SK-N-SH treated with all-trans-retinoic acid at 6 μM for 48 hours (cell line): ENCODE data around the gene THAP11.

Experiments used
- ATAC-seq: fragments of 200-7000 bp; cut with Tn5 transposase; 3 replicates; pipeline ENCODE4 v1.9.1; 2020; ENCODE audit warnings: mild to moderate bottlenecking, moderate library complexity
- ARNTL ChIP-seq: fragments of 450-650 bp; formaldehyde crosslinking; IDR thresholded peaks from 2 replicates; pipeline ENCODE4 v1.5.0; 2020; ENCODE audit warnings: low read depth, mild to moderate bottlenecking, moderate library complexity, borderline replicate concordance
- BACH2 ChIP-seq: fragments of 250-450 bp; sonication (Bioruptor Pico); IDR thresholded peaks from 2 replicates; pipeline ENCODE4 v1.9.0; 2021; ENCODE audit warnings: mild to moderate bottlenecking, borderline replicate concordance
- CSDC2 ChIP-seq: fragments of 250-450 bp; sonication (Bioruptor Pico); IDR thresholded peaks from 2 replicates; pipeline ENCODE4 v1.5.0; 2020; ENCODE audit warnings: mild to moderate bottlenecking, moderate library complexity
- ESRRG ChIP-seq: fragments of 250-450 bp; sonication (Bioruptor Pico); IDR thresholded peaks from 2 replicates; pipeline ENCODE4 v1.6.1; 2021; ENCODE audit warnings: mild to moderate bottlenecking
- GLIS3 ChIP-seq: fragments of 250-450 bp; sonication (Bioruptor Pico); IDR thresholded peaks from 2 replicates; pipeline ENCODE4 v1.5.0; 2020; ENCODE audit warnings: mild to moderate bottlenecking, moderate library complexity
- ISL1 ChIP-seq: fragments of 250-450 bp; sonication (Bioruptor Pico); IDR thresholded peaks from 2 replicates; pipeline ENCODE4 v2.1.2; 2022; ENCODE audit warnings: mild to moderate bottlenecking, moderate library complexity
- OSR1 ChIP-seq: fragments of 250-450 bp; sonication (Bioruptor Pico); IDR thresholded peaks from 2 replicates; pipeline ENCODE4 v1.8.0; 2022; ENCODE audit warnings: moderate library complexity, mild to moderate bottlenecking, inconsistent platforms
- PATZ1 ChIP-seq: fragments of 250-450 bp; sonication (Bioruptor Pico); IDR thresholded peaks from 2 replicates; pipeline ENCODE4 v1.8.0; 2020; ENCODE audit warnings: mild to moderate bottlenecking, moderate library complexity, borderline replicate concordance
- POU6F1 ChIP-seq: fragments of 250-450 bp; sonication (Bioruptor Pico); IDR thresholded peaks from 2 replicates; pipeline ENCODE4 v1.8.0; 2021; ENCODE audit warnings: low read depth, mild to moderate bottlenecking, moderate library complexity, borderline replicate concordance
- PPARA ChIP-seq: fragments of 250-450 bp; sonication (Bioruptor Pico); IDR thresholded peaks from 2 replicates; pipeline ENCODE4 v1.5.0; 2020; ENCODE audit warnings: mild to moderate bottlenecking, borderline replicate concordance
- RARB ChIP-seq: fragments of 250-450 bp; sonication (Bioruptor Pico); IDR thresholded peaks from 2 replicates; pipeline ENCODE4 v1.8.0; 2021; ENCODE audit warnings: mild to moderate bottlenecking, moderate library complexity
- SNAI2 ChIP-seq: fragments of 250-450 bp; sonication (Bioruptor Pico); IDR thresholded peaks from 2 replicates; pipeline ENCODE4 v1.5.0; 2020; ENCODE audit warnings: mild to moderate bottlenecking, moderate library complexity
- TCF4 ChIP-seq: fragments of 250-450 bp; sonication (Bioruptor Pico); IDR thresholded peaks from 2 replicates; pipeline ENCODE4 v1.8.0; 2021; ENCODE audit warnings: mild to moderate bottlenecking, moderate library complexity, borderline replicate concordance
- TOX ChIP-seq: fragments of 250-450 bp; sonication (Bioruptor Pico); IDR thresholded peaks from 2 replicates; pipeline ENCODE4 v1.8.0; 2021; ENCODE audit warnings: mild to moderate bottlenecking, moderate library complexity, borderline replicate concordance
- ZC3H10 ChIP-seq: fragments of 250-450 bp; sonication (Bioruptor Pico); IDR thresholded peaks from 2 replicates; pipeline ENCODE4 v1.5.1; 2021; ENCODE audit warnings: mild to moderate bottlenecking, moderate library complexity
- ZFP3 ChIP-seq: fragments of 250-450 bp; sonication (Bioruptor Pico); IDR thresholded peaks from 2 replicates; pipeline ENCODE4 v1.5.0; 2020; ENCODE audit warnings: mild to moderate bottlenecking, moderate library complexity
- ZFP30 ChIP-seq: fragments of 450-650 bp; formaldehyde crosslinking; IDR thresholded peaks from 2 replicates; pipeline ENCODE4 v1.5.0; 2022; ENCODE audit warnings: mild to moderate bottlenecking, moderate library complexity
- ZNF565 ChIP-seq: fragments of 450-650 bp; formaldehyde crosslinking; conservative IDR thresholded peaks from 2 replicates; pipeline ENCODE4 v1.5.0; 2020; ENCODE audit warnings: low read depth, mild to moderate bottlenecking, moderate library complexity
- ZNF70 ChIP-seq: fragments of 450-650 bp; formaldehyde crosslinking; IDR thresholded peaks from 2 replicates; pipeline ENCODE4 v1.5.0; 2020; ENCODE audit warnings: mild to moderate bottlenecking, moderate library complexity
- ZNF8 ChIP-seq: fragments of 450-650 bp; formaldehyde crosslinking; IDR thresholded peaks from 2 replicates; pipeline ENCODE4 v1.5.0; 2020; ENCODE audit warnings: mild to moderate bottlenecking, moderate library complexity
- TF ChIP-seq, protein P1 (sequence below): fragments of 250-450 bp; sonication (Bioruptor Pico); IDR thresholded peaks from 2 replicates; pipeline ENCODE4 v1.5.1; 2020; ENCODE audit warnings: low read depth, mild to moderate bottlenecking, moderate library complexity
- TF ChIP-seq, protein P2 (sequence below): fragments of 250-450 bp; sonication (Bioruptor Pico); IDR thresholded peaks from 2 replicates; pipeline ENCODE4 v1.5.1; 2021; ENCODE audit warnings: mild to moderate bottlenecking, moderate library complexity

The THAP11 gene

DNA sequence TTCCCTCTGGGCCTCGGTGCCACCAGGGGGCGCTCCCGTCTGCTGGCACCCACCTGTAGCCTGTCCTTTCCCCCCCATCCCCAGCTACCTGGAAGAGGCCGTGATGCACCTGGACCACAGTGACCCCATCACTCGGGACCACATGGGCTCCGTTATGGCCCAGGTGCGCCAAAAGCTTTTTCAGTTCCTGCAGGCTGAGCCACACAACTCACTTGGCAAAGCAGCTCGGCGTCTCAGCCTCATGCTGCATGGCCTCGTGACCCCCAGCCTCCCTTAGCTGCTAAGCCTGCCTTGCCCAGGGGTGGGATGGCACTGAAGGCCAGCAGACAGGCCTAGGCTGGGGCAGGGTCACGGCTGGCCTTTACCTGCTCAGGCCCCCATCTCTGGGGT is 41.7 kb downstream of the THAP11 start (continued):
- TF ChIP-seq ZFP3 (CRISPR knock-in tag) (no peak), GLIS3 (CRISPR knock-in tag) (no peak), PATZ1 (CRISPR knock-in tag) (no peak), ISL1 (CRISPR knock-in tag) (no peak), TOX (CRISPR knock-in tag) (no peak), ZFP30 (no peak), ZNF8 (CRISPR knock-in tag) (no peak)

DNA sequence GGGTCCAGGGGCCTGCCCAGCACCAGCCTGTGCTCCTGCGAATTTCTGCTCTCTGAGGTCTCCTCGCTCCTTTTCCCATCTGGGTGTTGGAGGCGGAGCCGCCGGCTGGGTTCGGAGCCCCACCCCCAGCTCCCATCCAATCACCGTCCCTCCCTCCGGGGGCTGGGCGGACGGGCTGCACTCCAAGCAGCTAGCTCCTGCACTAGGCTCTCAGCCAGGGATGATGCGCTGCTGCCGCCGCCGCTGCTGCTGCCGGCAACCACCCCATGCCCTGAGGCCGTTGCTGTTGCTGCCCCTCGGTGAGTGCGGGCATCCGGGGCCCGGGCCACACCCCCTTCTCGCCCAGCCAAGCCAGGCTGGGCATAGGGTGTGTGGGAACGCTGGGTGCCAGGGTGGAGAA is 42.6 kb downstream of the THAP11 start, which contains the start of gene NRN1L:
TSS of gene NRN1L (plus strand) at position 202 of the 400 bp plus-strand sequence. CDS start at position 221, 19 bp downstream.
- TF ChIP-seq ZNF70 (CRISPR knock-in tag), result no peak
- no peak for TF ChIP-seq ZFP3 (CRISPR knock-in tag)
- no peak for TF ChIP-seq POU6F1 (CRISPR knock-in tag)
- TF ChIP-seq, protein P1, sequence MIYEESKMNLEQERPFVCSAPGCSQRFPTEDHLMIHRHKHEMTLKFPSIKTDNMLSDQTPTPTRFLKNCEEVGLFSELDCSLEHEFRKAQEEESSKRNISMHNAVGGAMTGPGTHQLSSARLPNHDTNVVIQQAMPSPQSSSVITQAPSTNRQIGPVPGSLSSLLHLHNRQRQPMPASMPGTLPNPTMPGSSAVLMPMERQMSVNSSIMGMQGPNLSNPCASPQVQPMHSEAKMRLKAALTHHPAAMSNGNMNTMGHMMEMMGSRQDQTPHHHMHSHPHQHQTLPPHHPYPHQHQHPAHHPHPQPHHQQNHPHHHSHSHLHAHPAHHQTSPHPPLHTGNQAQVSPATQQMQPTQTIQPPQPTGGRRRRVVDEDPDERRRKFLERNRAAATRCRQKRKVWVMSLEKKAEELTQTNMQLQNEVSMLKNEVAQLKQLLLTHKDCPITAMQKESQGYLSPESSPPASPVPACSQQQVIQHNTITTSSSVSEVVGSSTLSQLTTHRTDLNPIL (CRISPR knock-in tag), result no peak
- TF ChIP-seq ZNF565 (CRISPR knock-in tag), result no peak
- no peak for TF ChIP-seq ISL1 (CRISPR knock-in tag)
- no peak for TF ChIP-seq ARNTL
- TF ChIP-seq BACH2, result no peak
- no peak for TF ChIP-seq TOX (CRISPR knock-in tag)
- no peak for TF ChIP-seq PATZ1 (CRISPR knock-in tag)
- no peak for TF ChIP-seq ZC3H10 (CRISPR knock-in tag)
- TF ChIP-seq PPARA (CRISPR knock-in tag), result no peak
- no peak for TF ChIP-seq OSR1 (CRISPR knock-in tag)
- no peak for TF ChIP-seq ZNF8 (CRISPR knock-in tag)
- no peak for TF ChIP-seq SNAI2 (CRISPR knock-in tag)
- no peak for TF ChIP-seq ZFP30
- no peak for TF ChIP-seq TCF4
- peak; percentile 93 for ATAC-seq

DNA sequence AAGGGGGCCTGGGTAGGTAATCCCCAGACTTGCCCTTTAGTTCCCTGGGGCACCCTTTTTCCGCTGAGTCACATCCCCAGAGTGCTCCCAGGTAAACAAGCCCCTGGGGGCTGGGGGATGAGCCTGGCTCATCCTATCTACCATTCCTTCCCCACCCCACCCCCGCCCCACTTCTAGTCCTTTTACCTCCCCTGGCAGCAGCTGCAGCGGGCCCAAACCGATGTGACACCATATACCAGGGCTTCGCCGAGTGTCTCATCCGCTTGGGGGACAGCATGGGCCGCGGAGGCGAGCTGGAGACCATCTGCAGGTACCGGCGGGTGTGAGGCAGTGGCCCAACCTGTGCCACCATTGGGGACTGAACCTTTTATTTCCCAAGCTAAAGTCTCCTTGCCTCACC is 43.4 kb downstream of the THAP11 start:
- TF ChIP-seq, protein P2, sequence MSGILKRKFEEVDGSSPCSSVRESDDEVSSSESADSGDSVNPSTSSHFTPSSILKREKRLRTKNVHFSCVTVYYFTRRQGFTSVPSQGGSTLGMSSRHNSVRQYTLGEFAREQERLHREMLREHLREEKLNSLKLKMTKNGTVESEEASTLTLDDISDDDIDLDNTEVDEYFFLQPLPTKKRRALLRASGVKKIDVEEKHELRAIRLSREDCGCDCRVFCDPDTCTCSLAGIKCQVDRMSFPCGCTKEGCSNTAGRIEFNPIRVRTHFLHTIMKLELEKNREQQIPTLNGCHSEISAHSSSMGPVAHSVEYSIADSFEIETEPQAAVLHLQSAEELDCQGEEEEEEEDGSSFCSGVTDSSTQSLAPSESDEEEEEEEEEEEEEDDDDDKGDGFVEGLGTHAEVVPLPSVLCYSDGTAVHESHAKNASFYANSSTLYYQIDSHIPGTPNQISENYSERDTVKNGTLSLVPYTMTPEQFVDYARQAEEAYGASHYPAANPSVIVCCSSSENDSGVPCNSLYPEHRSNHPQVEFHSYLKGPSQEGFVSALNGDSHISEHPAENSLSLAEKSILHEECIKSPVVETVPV (CRISPR knock-in tag), result no peak
- no peak for TF ChIP-seq ARNTL
- no peak for ATAC-seq

DNA sequence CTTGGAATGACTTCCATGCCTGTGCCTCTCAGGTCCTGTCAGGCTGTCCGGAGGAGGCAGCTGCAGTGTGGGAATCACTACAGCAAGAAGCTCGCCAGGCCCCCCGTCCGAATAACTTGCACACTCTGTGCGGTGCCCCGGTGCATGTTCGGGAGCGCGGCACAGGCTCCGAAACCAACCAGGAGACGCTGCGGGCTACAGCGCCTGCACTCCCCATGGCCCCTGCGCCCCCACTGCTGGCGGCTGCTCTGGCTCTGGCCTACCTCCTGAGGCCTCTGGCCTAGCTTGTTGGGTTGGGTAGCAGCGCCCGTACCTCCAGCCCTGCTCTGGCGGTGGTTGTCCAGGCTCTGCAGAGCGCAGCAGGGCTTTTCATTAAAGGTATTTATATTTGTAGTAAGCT is 43.9 kb downstream of the THAP11 start:
- no peak for ATAC-seq
- no peak for TF ChIP-seq TCF4
- TF ChIP-seq ZNF565 (CRISPR knock-in tag), result no peak
- TF ChIP-seq PATZ1 (CRISPR knock-in tag), result no peak
- TF ChIP-seq POU6F1 (CRISPR knock-in tag), result no peak
- no peak for TF ChIP-seq ZNF8 (CRISPR knock-in tag)
- no peak for TF ChIP-seq ISL1 (CRISPR knock-in tag)
- TF ChIP-seq CSDC2 (CRISPR knock-in tag), result no peak
- no peak for TF ChIP-seq ZFP3 (CRISPR knock-in tag)
- no peak for TF ChIP-seq GLIS3 (CRISPR knock-in tag)
- TF ChIP-seq ZNF70 (CRISPR knock-in tag), result no peak
- no peak for TF ChIP-seq ESRRG (CRISPR knock-in tag)
- no peak for TF ChIP-seq RARB (CRISPR knock-in tag)
- TF ChIP-seq OSR1 (CRISPR knock-in tag), result no peak
- TF ChIP-seq BACH2, result no peak
